IMR-90 (cell line): ENCODE measurements around the gene NXPH1. TPM values are rescaled to one million over a fixed set of nuclear protein-coding genes. Genes with fewer than 3 reads are reported as not detected.

Experiments
- ATAC-seq: fragments of 200-7000 bp; cut with Tn5 transposase; 2 replicates; pipeline ENCODE4 v1.9.1; 2020; ENCODE audit warnings: low read depth, mild to moderate bottlenecking, moderate library complexity
- BruUV-seq: library from RNA; stranded (reverse); fragments of 400-500 nt; replicated peaks from 2 replicates; lab custom pipeline; 2021; lab: Mats Ljungman, UMichigan
- CTCF ChIA-PET: fragments of 300-600 bp; formaldehyde crosslinking; extraction: SDS; loops from one replicate; lab custom pipeline; 2021; ENCODE audit warnings: antibody characterized with exemption; lab: Yijun Ruan, JAX
- POLR2A ChIA-PET: fragments of 300-600 bp; sonication (Branson Sonifier 250); formaldehyde crosslinking; loops from one replicate; lab custom pipeline; 2022; ENCODE audit warnings: antibody characterized with exemption; ENCODE audit not compliant: unreplicated experiment; lab: Charles Lee
- DNase-seq: peaks from one replicate; pipeline ENCODE4 v3.0.0; 2013
- H2AFZ ChIP-seq: replicated peaks from 2 replicates; pipeline ENCODE3; 2013; ENCODE audit warnings: low read length, mild to moderate bottlenecking; ENCODE audit not compliant: poor library complexity
- H2AK5ac ChIP-seq: 2 replicates; pipeline ENCODE4 v1.6.1; 2013; ENCODE audit warnings: low read depth, low read length, inconsistent platforms
- H2AK9ac ChIP-seq: replicated peaks from 2 replicates; pipeline ENCODE3; 2013; ENCODE audit warnings: mild to moderate bottlenecking, low read depth, low read length, moderate library complexity; ENCODE audit not compliant: poor library complexity
- H2BK120ac ChIP-seq: 2 replicates; pipeline ENCODE4 v1.6.1; 2013; ENCODE audit warnings: low read depth, low read length, inconsistent platforms
- H2BK15ac ChIP-seq: 3 replicates; pipeline ENCODE4 v1.6.1; 2013; ENCODE audit warnings: low read depth, low read length, inconsistent platforms
- H2BK20ac ChIP-seq: 2 replicates; pipeline ENCODE4 v1.6.1; 2013; ENCODE audit warnings: low read depth, mild to moderate bottlenecking, inconsistent platforms, low read length, moderate library complexity
- H2BK5ac ChIP-seq: 2 replicates; pipeline ENCODE4 v1.6.1; 2013; ENCODE audit warnings: mild to moderate bottlenecking, low read depth, low read length, inconsistent platforms; ENCODE audit not compliant: poor library complexity, severe bottlenecking
- H3K14ac ChIP-seq: replicated peaks from 2 replicates; pipeline ENCODE4 v1.6.1; 2013; ENCODE audit warnings: low read depth, low read length, inconsistent platforms
- H3K18ac ChIP-seq: 2 replicates; pipeline ENCODE4 v1.6.1; 2013; ENCODE audit warnings: low read depth, low read length, control low read depth
- H3K23ac ChIP-seq: 2 replicates; pipeline ENCODE4 v1.6.1; 2013; ENCODE audit warnings: low read depth, low read length, inconsistent platforms
- H3K27ac ChIP-seq: 2 replicates; pipeline ENCODE4 v1.5.1; 2013; ENCODE audit warnings: mild to moderate bottlenecking, control low read depth, low read length; ENCODE audit not compliant: insufficient read depth
- H3K27me3 ChIP-seq: 2 replicates; pipeline ENCODE4 v1.6.1; 2013; ENCODE audit warnings: low read length; ENCODE audit not compliant: control insufficient read depth, insufficient read depth
- H3K36me3 ChIP-seq: 2 replicates; pipeline ENCODE4 v1.6.1; 2013; ENCODE audit warnings: low read length, mixed read lengths; ENCODE audit not compliant: control insufficient read depth, insufficient read depth
- H3K4ac ChIP-seq: 2 replicates; pipeline ENCODE4 v1.6.1; 2013; ENCODE audit warnings: low read depth, low read length, inconsistent platforms
- H3K4me1 ChIP-seq: 2 replicates; pipeline ENCODE4 v1.6.1; 2013; ENCODE audit warnings: low read length, mixed read lengths; ENCODE audit not compliant: control insufficient read depth, insufficient read depth
- H3K4me2 ChIP-seq: 2 replicates; pipeline ENCODE4 v1.6.1; 2013; ENCODE audit warnings: low read depth, mild to moderate bottlenecking, control low read depth, low read length, moderate library complexity
- H3K4me3 ChIP-seq: 2 replicates; pipeline ENCODE4 v1.5.1; 2013; ENCODE audit warnings: low read depth, mild to moderate bottlenecking, control low read depth, low read length, moderate library complexity; ENCODE audit not compliant: insufficient read depth
- H3K56ac ChIP-seq: 2 replicates; pipeline ENCODE4 v1.6.1; 2013; ENCODE audit warnings: low read length, inconsistent platforms; ENCODE audit not compliant: insufficient read depth; ENCODE audit errors: extremely low read depth
- H3K79me1 ChIP-seq, 2 experiments: 2 replicates each; pipeline ENCODE4 v1.6.1; 2013; ENCODE audit warnings: low read length in 2 of 2, inconsistent platforms in 1 of 2, low read depth in 1 of 2
- H3K9ac ChIP-seq: 2 replicates; pipeline ENCODE4 v1.6.1; 2013; ENCODE audit warnings: low read depth, low read length, control low read depth
- H3K9me1 ChIP-seq: 2 replicates; pipeline ENCODE4 v1.6.1; 2013; ENCODE audit warnings: low read length, inconsistent platforms; ENCODE audit not compliant: insufficient read depth
- H3K9me3 ChIP-seq: 2 replicates; pipeline ENCODE4 v1.6.1; 2013; ENCODE audit warnings: low read length; ENCODE audit not compliant: control insufficient read depth, insufficient read depth
- H4K20me1 ChIP-seq: 2 replicates; pipeline ENCODE4 v1.6.1; 2013; ENCODE audit warnings: low read length, inconsistent platforms; ENCODE audit not compliant: insufficient read depth
- H4K5ac ChIP-seq: 2 replicates; pipeline ENCODE4 v1.6.1; 2013; ENCODE audit warnings: mild to moderate bottlenecking, low read depth, low read length, control low read depth
- H4K8ac ChIP-seq, 2 experiments: 2 replicates each; pipeline ENCODE4 v1.6.1; 2013; ENCODE audit warnings: low read depth in 2 of 2, low read length in 2 of 2, control low read depth in 1 of 2, inconsistent platforms in 1 of 2
- H4K91ac ChIP-seq: 2 replicates; pipeline ENCODE4 v1.6.1; 2013; ENCODE audit warnings: low read depth, low read length, inconsistent platforms; ENCODE audit not compliant: insufficient read depth
- BHLHE40 ChIP-seq: fragments of 150-350 bp; IDR thresholded peaks from 2 replicates; pipeline ENCODE4 v1.6.1; 2016; ENCODE audit warnings: mild to moderate bottlenecking, low read depth, low read length
- CEBPB ChIP-seq: IDR thresholded peaks from 2 replicates; pipeline ENCODE4 v1.6.1; 2012; ENCODE audit warnings: low read depth, low read length, improper control_type of control experiment
- CHD1 ChIP-seq: IDR thresholded peaks from 2 replicates; pipeline ENCODE4 v1.6.1; 2012; ENCODE audit warnings: low read depth, low read length, improper control_type of control experiment
- CTCF ChIP-seq: conservative IDR thresholded peaks from 2 replicates; pipeline ENCODE4 v1.5.1; 2012; ENCODE audit warnings: mild to moderate bottlenecking, low read depth, low read length, improper control_type of control experiment
- ELK1 ChIP-seq: fragments of 150-350 bp; IDR thresholded peaks from 2 replicates; pipeline ENCODE4 v1.6.1; 2016; ENCODE audit warnings: low read depth, mild to moderate bottlenecking, low read length, moderate library complexity, borderline replicate concordance
- FOS ChIP-seq: fragments of 150-350 bp; IDR thresholded peaks from 2 replicates; pipeline ENCODE4 v1.6.1; 2016; ENCODE audit warnings: low read depth, low read length
- MAFK ChIP-seq: IDR thresholded peaks from 2 replicates; pipeline ENCODE4 v1.6.1; 2012; ENCODE audit warnings: low read depth, low read length, improper control_type of control experiment
- MAZ ChIP-seq: IDR thresholded peaks from 2 replicates; pipeline ENCODE4 v1.6.1; 2012; ENCODE audit warnings: low read depth, mild to moderate bottlenecking, low read length, improper control_type of control experiment, moderate library complexity, borderline replicate concordance
- MXI1 ChIP-seq: IDR thresholded peaks from 2 replicates; pipeline ENCODE4 v1.6.1; 2012; ENCODE audit warnings: low read depth, mild to moderate bottlenecking, low read length, moderate library complexity, borderline replicate concordance
- NFE2L2 ChIP-seq: fragments of 150-350 bp; IDR thresholded peaks from 2 replicates; pipeline ENCODE4 v1.6.1; 2016; ENCODE audit warnings: low read depth, mild to moderate bottlenecking, low read length
- POLR2A ChIP-seq: IDR thresholded peaks from 2 replicates; pipeline ENCODE4 v1.6.1; 2012; ENCODE audit warnings: mild to moderate bottlenecking, low read depth, low read length
- RAD21 ChIP-seq: IDR thresholded peaks from 2 replicates; pipeline ENCODE4 v1.6.1; 2012; ENCODE audit warnings: low read length, improper control_type of control experiment
- RCOR1 ChIP-seq: IDR thresholded peaks from 2 replicates; pipeline ENCODE4 v1.6.1; 2012; ENCODE audit warnings: mild to moderate bottlenecking, low read length, improper control_type of control experiment; ENCODE audit not compliant: insufficient replicate concordance
- RFX5 ChIP-seq: IDR thresholded peaks from 2 replicates; pipeline ENCODE4 v1.8.0; 2012; ENCODE audit warnings: low read depth, mild to moderate bottlenecking, low read length, moderate library complexity
- SMC3 ChIP-seq: fragments of 150-350 bp; IDR thresholded peaks from 2 replicates; pipeline ENCODE4 v1.6.1; 2016; ENCODE audit warnings: low read depth, mild to moderate bottlenecking, antibody characterized with exemption, low read length, moderate library complexity
- USF2 ChIP-seq: fragments of 150-350 bp; IDR thresholded peaks from 2 replicates; pipeline ENCODE4 v1.6.1; 2017; ENCODE audit warnings: mild to moderate bottlenecking, antibody characterized with exemption, low read length, low read depth
- WGBS, 2 experiments: methylation state at CpG; one replicate each; pipeline versions ENCODE4 v1.1.5 to v1.1.7; 2013; ENCODE audit warnings: missing lambda C conversion rate in 2 of 2; ENCODE audit not compliant: insufficient read length in 1 of 2; ENCODE audit errors: extremely low coverage in 2 of 2; 5-methylcytosine and 5-hydroxymethylcytosine counted together
- dilution Hi-C: fragments of 300-500 bp; cut with HindIII; formaldehyde crosslinking; loops from one replicate; pipeline ENCODE4 v1.14.3; 2018; ENCODE audit warnings: low sequenced_read_pairs; ENCODE audit not compliant: unreplicated experiment
- in situ Hi-C: fragments of 300-500 bp; cut with MboI; formaldehyde crosslinking; loops from 3 replicates; pipeline ENCODE4 v1.14.3; 2019; ENCODE audit warnings: low sequenced_read_pairs, inconsistent platforms, mixed read lengths
- intact Hi-C: fragments of 100-400 bp; cut with micrococcal nuclease; formaldehyde crosslinking; loops from 2 replicates; pipeline ENCODE4 v1.10.0; 2022
- polyA plus RNA-seq, 3 experiments: library from polyadenylated mRNA; depleted of rRNA; stranded (reverse); fragments of >200 nt; gene quantifications; 2 replicates each; pipeline ENCODE4 v1.2.3, GENCODE V29; 2012; ENCODE audit warnings: low replicate concordance in 1 of 3
- total RNA-seq: library from RNA; depleted of rRNA; stranded (reverse); fragments of >200 nt; gene quantifications from 2 replicates; pipeline ENCODE4 v1.2.3, GENCODE V29; 2012

Gene NXPH1
- total and polyA plus RNA-seq, 2 of the 4 experiments (the other 2 are of a cell fraction): not detected

- no peak overlapping the region for H3K27ac ChIP-seq
- POLR2A ChIA-PET: no interaction called here
- no peak overlapping the region for H3K4ac ChIP-seq
- no peaks in the 10 kb centered on the region for H3K79me1 ChIP-seq
- H3K9me3 ChIP-seq: peaks cover 2% of the 10 kb centered on the region; the same call in 1 of the 2 replicates
- no peak overlapping the region for H2BK15ac ChIP-seq
- TF ChIP-seq CEBPB (no peak), FOS (no peak), SMC3 (no peak), MAFK (no peak), CHD1 (no peak), RCOR1 (no peak), ELK1 (no peak), NFE2L2 (no peak), RFX5 (no peak), MAZ (no peak), POLR2A (no peak), BHLHE40 (no peak), USF2 (no peak), MXI1 (no peak), CTCF (no peak), RAD21 (no peak)
- H2BK120ac ChIP-seq: no peak overlapping the region
- intact Hi-C loops (no loop called here), in situ Hi-C loops (no loop called here), dilution Hi-C loops (no loop called here)
- H3K36me3 ChIP-seq: no peaks in the 10 kb centered on the region
- DNase-seq (no peak), ATAC-seq (no peak)
- no peak overlapping the region for H3K23ac ChIP-seq
- H2BK5ac ChIP-seq: no peak overlapping the region
- no peak overlapping the region for H3K14ac ChIP-seq
- H4K8ac ChIP-seq: no peak overlapping the region
- H2BK20ac ChIP-seq: no peak overlapping the region
- no peak overlapping the region for H3K4me2 ChIP-seq
- no TSS peak for BruUV-seq
- no peak overlapping the region for H3K56ac ChIP-seq
- no peak overlapping the region for H4K91ac ChIP-seq
- H4K20me1 ChIP-seq: no peaks in the 10 kb centered on the region
- no peaks in the 10 kb centered on the region for H3K9me1 ChIP-seq
- no peak overlapping the region for H4K5ac ChIP-seq
- H3K4me1 ChIP-seq: no peaks in the 10 kb centered on the region
- WGBS, 2 experiments: no CpG with 5 or more reads among the region's 3 CpGs
- no peak overlapping the region for H2AK5ac ChIP-seq
- no peak overlapping the region for H3K9ac ChIP-seq
- H3K27me3 ChIP-seq: no peaks in the 10 kb centered on the region
- H3K4me3 ChIP-seq: no peak overlapping the region
- no peak overlapping the region for H2AFZ ChIP-seq
- H3K18ac ChIP-seq: no peak overlapping the region
- no peak overlapping the region for H2AK9ac ChIP-seq
- CTCF ChIA-PET: no interaction called here
Measured at GRCh38 chr7:8564281-8564680, 130.9 kb downstream of the NXPH1 start.
